T-helper 22 cell (primary cell): ENCODE results near the gene TRIO.

ENCODE experiments used
- DNase-seq: peaks from one replicate; pipeline ENCODE4 v3.0.0-alpha.2; 2020; ENCODE audit warnings: low read depth

Gene TRIO

DNA sequence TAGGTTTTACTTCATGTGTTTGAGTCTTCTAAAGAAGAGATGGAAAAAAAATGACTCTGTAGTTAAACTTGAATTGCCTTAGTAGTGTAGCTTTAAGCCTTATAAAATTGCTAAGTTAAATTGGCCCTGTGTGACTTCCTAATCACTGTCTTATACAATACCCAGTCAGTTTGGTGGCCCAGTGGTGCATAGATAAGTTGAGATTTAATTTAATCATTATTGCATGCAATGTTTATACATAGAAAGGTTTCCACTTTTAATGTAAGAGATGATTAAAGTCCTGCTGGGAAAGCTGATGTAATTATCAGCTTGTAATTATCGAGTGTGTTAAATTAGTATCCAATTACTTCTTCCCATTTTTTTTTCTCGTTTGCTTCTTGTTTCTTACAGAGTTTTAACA is 187.1 kb downstream of the TRIO start:
- DNase-seq = no peak

DNA sequence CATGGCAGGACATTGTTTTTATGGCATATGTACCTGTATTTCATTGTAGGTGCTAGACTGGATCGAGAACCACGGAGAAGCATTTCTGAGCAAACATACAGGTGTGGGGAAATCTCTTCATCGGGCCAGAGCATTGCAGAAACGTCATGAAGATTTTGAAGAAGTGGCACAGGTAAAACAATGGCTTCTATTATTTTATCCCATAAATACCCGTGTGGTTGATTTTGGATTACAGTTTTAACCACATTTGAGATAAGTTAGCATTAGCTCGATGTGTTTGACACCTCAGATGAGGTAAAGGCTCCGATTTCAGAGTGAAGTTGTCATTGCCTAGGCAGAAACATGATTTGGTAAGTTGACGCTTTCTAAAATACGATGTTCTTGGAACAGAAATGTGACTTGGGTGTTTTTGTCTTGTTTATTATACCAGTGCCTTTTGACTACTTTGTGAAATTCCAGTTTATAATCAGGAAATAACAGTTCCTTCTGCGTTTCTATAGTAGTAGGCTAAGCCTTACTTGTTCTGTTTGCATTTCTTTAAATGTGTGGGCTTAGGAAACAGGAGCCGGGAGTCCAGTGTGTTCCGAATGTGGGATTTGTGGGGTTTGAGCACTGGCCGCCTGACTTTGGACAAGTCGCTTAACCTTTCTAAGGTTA is 187.7 kb downstream of the TRIO start:
- no peak for DNase-seq

DNA sequence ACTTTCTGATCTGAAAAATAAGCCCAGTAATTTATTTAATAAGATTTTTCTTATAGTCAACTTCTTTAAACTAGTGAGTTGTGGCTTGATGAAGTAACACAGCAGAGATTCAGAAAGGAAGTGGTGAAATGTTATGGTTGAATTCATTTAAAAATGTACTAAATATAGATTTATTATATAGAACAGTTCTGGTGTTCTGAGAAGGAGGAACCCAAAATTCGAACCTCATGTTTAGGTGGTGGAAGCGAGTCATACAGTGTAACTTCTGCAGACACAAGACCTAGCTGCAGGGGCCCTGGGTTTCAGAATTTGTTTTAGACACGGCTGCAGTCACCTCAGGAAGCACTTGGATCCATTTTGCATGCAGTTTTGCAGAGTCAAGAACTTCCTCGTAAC is 188.2 kb downstream of the TRIO start:
- no peak for DNase-seq

DNA sequence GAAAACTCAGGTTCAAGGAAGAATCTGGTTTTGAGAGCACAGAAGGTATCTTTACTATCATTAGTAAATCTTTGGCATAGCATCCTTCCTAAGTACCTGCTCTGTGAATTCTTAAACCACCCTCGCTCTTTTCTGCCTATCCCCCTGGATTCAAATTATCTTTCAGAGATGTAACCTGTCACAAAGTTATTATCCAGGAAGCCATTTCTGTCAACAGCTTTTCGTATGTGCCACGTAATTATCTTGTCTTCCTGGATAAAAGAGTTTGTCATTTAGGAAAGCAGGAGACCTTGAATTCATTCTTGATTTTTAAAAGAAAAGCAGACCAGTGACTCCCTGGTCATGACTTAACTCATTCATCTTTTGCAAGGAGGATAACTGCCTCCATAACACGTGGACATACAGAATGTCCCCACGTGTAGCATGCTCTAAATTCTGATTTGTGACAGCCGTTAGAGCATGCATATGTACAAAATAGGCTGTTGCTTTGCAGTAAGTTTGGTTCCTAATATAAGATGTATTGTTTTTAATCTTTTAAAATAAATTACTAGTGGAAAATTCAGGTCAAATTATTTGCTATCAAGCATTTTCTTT is 189.0 kb downstream of the TRIO start:
- DNase-seq = no peak

DNA sequence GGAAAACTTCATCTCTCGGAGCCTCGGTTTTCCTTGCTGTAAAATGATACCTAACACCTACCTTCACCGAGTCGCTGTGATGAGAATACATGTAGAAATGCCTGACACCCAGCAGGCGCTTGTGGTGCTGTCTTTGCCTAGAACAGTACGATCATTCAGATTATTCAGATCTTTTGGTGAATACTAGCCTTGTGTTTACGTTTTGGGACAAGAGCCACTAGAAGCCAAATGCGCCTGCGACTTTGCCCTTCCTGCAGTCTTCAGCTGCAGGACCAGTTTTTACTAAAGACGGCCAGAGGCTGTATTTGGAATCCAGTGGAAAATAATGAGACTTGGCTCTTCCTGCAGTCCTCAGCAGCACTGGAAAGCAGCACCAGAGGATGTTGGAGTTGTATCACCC is 189.6 kb downstream of the TRIO start:
- no peak for DNase-seq

DNA sequence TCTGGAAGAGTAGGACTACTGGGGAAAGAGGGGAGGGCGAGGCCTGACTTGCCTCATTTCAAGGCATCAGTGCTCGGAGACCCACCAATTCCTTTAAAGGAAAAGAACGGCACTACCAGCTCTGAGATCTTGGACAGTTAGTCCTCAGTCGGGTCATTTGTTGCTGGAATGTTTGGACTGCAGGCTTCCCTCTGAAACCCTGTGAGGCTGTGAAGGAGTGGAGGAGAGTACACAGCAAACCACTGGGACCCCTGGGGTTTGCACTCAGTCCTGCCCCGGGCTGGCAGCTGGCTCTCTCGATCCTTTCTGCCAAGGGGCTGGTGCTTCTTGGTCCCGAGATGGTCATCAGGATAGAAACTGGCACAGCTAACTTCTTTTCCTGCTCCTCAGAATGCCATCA is 194.5 kb downstream of the TRIO start:
- DNase-seq = no peak

DNA sequence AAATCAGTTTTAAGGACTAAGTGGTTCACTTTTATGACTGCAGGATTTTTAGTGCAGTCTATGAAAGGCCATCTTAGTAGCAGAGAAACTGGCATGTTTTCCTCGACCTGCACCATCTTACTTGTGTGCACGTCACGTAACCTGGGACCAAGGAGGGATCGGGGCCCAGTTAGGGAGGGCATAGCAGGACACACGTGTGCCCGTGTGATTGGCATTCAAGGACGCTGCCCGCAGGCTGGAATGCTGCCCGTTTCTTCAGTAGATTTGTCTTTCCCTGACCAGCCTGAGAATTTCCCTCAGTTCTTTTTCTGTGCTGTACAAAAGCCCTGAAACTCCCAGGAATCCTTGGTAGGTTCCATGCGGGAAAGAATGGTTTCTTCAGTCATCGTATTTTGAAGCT is 196.3 kb downstream of the TRIO start:
- DNase-seq = no peak

DNA sequence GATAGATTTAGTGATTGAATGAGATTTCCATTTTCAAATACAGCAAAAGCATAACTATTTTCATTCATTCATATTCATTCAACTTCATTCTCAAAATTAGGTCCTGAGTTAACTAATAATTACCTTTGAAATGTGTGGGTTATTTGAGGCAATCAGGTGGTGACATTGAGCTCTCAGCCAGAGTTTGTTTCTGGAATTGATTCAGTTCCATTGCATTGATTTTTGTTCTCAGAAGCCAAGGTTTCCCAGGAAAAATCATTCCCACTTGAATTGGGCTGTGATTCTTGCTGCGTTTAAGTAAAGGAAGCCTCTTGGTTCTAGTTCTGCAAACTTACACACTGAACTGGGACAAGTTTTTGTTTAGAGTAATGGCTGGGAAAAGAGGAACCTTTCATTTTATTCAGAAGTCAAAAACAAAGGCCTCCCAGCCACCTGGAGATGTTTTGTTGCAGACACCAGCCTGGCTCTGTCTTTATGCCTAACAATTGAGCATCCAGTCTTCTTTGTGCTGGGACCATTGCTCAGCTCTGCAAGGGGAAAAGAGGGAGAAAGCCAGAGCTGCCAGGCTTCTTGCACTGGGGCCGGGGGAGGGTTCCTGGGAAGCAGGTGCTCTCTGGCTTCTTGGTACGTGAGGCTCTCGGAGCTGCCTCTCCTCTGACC is 198.6 kb downstream of the TRIO start:
- no peak for DNase-seq

DNA sequence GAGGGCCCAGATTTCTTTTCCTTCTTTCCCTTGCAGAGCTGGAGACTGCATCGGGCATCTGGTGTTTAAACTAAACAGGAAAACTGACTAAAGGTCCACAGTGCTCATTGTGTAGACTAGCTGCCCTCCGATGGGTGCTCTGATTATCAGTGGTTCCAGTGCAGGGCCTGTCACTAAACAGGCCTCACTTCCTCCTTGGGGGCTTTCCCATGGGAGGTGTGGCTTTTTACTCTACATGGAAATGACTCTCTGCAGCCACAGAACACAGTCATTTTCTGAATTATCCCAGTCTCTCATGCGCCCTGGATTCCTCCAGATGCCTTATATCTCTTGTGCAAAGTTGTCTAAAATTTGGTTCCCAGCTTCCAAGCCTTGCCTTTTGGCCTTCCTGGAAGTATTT is 199.2 kb downstream of the TRIO start:
- DNase-seq = no peak

DNA sequence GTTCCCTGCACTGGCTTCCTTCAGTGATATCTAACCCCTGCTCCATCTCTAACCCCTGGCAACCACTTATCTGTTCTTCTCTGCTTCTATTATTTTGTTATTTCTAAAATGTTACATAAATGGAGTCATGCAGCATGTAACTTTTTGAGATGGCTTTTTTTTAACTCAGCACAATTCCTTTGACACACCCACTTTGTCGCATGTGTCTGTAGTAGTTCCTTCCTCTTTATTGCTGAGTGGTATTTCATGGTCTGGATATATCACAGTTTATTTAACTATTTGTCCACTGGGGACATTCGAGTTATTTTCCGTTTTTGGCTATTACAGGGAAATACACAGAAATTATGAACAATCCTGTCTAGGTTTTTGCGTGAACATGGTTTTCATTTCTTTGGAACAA is 200.2 kb downstream of the TRIO start:
- no peak for DNase-seq

DNA sequence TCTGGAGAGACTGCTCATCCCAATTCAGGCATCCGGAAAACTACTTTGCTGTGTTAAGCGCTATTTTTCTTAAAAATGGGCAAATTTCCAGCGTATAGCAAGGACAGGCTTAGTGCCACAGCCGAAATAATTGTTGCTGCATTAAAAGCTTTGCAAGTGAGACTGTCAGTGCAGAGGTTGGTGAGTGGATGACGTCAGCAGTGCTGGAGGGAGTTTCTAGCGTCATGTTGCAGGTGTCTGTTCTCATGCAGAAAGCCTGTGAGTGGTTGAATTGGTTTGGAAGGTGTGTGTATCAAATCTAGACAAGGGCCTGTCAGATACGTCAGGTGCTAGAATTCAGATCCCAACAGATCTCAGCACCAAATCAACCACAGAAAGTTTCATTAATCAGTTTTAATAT is 204.4 kb downstream of the TRIO start:
- no peak for DNase-seq

DNA sequence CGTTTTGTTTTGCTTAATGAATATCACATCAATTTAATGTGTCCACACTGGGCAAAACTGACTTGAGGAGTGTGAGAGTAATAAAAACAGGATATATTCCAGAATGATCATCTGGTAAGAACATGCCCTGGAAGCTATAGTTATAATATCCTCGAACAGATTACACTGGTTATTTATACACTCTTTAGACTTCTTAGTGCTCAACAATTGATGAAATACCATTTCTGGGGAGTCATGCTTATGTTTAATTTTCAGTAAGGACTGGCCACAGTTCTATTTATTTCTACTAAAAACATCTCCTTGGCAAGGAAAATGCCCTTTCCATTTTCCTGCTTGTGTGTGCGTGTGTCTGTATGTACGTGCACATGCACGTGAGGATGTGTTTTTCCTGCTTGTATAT is 205.0 kb downstream of the TRIO start:
- no peak for DNase-seq

DNA sequence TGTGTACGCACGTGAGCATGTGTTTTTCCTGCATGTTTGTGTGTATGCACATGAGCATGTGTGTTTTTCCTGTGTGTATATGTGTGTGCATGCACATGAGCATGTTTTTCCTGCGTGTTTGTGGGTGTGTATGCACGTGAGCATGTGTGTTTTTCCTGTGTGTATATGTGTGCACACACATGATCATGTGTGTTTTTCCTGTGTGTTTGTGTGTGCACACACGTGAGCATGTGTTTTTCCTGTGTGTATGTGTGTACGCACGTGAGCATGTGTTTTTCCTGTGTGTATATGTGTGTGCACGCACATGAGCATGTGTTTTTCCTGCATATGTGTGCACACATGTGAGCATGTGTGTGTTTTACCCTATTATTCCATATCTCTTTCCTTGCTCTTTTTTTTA is 205.9 kb downstream of the TRIO start:
- no peak for DNase-seq

DNA sequence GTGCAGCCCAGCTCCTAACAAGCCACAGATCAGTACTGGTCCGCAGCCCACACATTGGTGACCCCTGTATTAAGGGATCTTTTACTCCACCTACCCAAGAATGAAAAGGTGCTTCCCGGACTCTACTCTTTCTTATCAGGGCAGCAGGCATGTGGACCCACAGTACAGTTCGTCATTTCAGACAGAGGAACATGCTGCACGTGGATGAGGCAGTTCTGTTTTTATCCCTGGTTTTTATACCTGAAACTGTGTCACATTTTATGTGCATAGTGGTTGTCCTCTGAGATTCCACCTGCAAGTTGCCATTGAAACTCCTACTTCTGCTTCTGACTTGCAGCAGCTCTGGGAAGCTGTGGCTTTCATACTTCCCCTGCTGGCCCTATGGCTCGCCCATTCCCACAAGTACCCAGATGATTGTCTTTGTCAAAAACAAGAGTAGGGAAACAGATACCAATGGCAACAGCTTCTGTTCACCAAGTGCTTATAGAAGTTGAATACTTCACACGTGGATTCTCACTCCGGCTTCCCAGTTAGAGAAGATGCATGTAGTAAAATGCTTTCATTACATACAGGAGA is 208.0 kb downstream of the TRIO start:
- DNase-seq = no peak

DNA sequence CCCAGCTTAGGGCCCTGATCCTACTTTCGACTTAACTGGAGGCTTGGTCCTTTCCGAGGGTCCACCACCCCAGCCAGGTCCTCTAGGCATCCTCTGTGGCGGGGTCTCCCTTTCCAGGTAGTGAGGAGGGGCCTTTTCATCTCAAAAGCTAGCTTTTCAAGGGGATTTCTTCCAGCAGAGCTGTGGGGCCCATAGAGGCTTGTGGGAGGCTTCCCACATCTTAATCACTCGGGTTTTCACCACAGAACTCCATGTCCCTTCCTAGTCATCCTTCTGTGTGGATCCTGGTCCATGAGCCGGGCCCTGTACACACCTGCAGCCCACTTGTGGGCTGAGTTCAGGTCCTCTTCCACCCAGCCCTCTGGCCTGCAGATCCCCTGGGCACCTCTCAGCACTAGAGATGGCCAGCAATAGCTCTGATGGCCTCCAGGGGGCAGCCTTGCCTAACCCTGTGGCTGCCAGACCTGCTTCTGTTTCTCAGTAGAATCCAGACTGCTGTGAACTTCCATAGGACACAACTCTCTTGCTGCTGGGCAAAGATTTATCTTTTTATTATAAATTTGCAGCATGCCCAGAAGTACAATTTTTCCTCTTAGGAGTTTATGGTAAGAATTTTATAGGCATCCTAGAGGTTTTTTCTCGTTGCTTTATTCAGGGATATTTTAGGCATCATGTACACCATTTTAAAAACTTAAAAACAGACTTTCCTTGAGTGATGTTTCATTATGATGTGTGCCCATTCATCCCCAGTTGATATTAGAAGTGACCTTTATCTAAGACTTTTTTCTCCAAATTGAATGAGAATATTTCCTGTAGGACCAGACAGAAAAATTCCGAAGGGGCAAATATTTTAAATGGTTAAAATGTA is 208.9 kb downstream of the TRIO start:
- peak; percentile 3 for DNase-seq

DNA sequence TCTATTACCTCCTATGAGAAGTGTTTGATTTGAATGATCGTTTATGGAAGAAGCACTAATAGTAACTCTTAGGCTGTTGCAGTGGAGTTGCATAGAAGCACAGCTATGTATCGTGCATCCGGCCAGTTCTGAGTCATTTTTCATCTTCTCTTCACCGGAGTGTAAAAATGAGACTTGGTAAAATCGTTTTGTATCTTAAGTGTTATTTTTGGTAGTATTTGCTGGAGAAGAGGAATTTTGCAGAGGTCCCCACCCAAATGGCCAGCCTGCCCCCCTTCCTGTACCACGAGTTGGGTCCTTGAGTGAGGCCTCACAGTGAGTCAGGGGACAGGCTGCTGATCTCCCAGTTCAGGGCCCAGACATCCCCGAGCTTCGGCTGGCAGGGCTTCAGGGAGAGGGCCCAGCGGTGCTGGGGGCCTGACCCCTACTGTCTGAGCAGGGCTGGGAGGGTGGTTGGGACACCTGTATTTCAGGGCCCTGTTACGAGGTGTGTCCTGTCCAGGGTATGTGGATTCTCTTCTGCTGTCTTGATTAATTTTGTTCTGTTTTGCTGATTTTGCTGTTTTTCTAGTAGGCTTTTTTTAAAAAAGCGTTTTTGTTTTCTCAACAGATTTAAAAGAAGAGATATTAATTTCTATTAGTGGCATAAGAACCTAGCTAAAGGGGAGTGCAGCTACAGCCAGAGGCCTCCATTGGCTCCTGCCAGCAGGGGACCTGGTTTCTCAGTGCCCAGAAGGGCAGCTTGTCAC is 210.8 kb downstream of the TRIO start:
- DNase-seq = no peak

DNA sequence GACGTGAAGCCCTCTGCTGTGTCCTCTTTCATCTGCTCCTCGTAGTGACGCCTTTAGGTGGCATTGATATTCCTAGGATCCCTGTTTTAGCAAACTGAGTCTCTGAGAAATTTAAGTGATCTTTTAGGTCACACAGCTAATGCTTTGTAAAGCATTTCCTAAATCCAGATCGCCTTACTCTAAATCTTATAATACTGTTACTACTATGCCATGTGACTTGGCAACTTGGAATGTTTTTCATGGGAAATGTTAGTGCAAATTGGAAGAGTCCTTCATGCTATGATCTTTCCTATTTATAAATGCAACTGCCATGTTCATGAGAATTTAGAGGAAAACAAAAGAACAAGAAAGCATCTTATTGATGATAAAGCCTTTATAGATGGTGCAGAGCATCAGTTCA is 212.2 kb downstream of the TRIO start:
- DNase-seq = no peak

DNA sequence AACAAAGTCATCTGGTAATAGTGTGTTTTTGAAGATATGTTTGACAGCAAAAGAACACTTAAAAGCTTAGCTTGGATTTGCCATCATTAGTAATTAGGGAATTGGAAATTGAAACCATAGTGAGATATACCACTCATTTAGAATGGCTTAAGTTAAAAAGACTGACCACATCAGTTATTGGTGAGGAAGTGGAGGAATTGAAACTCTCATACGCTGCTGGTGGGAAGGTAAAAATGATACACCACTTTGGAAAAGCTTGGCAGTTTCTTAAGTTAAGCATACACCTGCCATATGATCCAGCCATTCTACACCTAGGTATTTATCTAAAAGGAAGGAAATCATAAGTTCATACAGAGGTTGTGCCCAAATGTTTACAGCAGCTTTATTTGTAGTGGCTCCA is 213.2 kb downstream of the TRIO start:
- DNase-seq = no peak

DNA sequence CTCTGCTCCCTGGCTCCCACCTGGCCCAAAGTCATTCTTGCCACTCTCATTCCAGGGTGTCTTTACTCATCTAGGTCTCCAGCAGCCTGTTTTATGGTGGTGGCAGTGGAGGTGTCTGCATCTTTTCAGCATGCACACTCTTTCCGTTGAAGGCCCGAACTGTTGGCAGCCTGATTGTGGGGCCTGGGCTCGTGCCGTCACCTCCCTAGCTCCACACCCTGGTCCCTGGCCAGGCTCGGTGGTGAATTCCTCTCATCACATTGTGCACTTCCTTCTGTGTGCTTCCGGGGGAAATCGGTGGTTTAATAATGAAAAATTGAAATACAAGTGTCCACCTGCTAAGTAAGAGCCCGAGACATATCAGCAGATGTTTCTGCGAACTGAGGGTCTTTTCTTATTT is 214.3 kb downstream of the TRIO start:
- DNase-seq = no peak

DNA sequence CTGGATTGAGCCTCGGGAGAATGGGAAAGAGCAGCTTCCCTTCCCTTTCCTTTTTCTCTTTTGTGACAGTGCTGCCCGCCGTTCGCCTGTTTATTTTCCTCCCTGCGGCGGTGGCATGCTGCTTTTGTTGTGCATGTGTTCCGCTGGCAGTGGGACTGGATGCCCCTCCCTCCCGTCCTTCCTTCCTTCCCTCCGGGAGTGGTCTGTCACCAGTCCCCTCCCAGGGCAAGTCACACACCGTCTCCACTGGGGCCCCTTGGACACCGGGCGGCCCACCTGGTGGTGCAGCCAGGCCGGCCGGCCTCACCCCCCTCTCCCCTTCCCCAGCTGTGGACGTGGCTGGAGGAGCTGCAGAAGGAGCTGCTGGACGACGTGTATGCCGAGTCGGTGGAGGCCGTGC is 214.7 kb downstream of the TRIO start:
- no peak for DNase-seq

DNA sequence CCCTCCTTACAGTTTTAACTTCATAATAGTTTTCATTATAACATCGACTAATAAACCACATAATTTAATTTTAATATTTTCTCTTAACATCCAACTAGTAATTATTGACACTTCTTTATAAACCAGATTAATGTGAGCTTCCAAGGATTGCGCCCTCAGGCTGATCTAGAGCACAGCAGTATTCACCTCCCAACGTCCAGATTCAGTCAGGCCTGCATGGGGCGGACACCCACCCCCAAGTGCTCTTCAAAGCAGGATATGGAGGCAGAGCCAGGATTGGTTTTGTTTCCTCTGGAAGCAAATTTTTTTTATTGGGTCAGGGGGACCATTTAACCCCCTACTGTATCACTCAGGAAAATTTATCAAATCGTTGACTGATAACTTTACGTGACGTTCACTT is 215.4 kb downstream of the TRIO start:
- no peak for DNase-seq
